Inflammatory macrophage treated with lipopolysaccharide for 4 hours (primary cell): Measurements from ENCODE around the gene GATA6.
A peak's percentile ranks its signal among the peaks of the same experiment; 100 is the strongest.
"Not testable (repeated sequence)": the region's sequence is repeated elsewhere in the genome, so short reads cannot be mapped to it uniquely, and the experiment has no call there.

Experiments used
- DNase-seq: peaks from one replicate; pipeline ENCODE4 v3.0.0-alpha.2; 2020

The GATA6 gene

DNA sequence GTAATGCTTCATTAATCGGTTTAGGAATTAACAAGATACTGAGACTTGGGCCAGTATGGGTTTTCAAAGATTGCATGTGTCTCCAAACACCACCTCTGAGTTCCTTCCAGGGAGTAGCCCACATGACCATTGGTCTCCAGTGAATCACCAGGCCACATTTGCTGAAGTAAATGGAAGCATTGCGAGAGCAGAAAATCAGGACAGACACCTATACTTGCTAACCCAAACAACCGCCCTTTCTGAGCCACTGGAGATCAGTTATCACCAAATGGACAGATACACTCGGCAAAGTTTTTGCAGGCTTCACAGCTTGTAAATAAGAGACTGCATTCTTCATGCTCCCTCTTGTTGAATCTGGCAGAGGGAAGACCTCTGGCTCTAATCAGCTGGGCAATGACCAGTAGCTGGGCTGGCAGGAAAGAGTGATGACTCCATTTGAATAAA is 40.9 kb downstream of the GATA6 start:
- DNase-seq = no peak

DNA sequence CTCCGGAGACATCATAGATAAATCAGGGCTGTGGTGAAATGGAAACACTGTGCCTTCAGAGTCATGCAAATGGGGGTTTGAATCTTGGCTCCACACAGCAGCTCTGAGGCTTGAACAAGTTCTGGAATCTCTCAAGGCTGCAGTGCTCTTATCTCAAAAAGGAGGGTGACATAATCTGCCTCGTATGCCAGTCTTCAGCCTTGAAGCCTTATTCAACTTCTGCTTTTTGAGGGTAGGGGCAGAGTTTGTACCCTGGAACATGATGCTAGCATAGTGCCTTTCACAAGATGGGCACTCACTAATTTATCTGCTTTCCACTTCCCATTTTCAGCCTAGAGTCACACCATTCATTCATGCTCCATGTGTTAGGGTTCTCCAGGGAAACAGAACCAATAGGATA is 42.3 kb downstream of the GATA6 start:
- DNase-seq = peak; percentile 29

DNA sequence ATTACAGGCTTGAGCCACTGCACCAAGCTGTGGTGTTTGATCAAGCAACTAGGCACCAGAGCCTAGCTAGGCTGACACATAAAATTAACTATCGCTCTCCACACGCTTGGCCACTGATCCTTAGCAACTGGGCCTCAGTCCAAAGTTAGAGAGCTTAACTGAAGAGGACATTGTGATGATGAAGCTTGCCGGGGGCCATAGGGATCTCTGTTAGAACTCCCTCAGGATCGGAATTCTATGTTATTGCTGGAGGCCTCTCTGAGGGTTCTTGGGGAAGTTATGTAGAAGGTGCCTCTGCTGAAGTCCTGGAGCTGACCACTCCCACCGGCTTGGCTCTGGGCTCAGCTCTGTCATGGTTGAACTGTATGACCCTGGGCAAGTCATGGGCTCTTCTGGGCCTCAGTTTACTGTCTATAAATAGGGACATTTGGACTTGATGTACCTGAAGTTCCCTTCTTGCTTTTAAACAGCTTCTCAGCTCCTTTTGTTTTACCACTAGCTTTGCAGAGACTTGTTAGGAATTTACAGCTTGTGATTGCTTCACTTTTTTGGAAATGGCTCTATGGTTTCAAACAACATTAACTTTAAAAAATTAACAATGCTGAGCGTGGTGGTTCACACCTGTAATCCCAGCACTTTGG is 44.1 kb downstream of the GATA6 start:
- DNase-seq = no peak

DNA sequence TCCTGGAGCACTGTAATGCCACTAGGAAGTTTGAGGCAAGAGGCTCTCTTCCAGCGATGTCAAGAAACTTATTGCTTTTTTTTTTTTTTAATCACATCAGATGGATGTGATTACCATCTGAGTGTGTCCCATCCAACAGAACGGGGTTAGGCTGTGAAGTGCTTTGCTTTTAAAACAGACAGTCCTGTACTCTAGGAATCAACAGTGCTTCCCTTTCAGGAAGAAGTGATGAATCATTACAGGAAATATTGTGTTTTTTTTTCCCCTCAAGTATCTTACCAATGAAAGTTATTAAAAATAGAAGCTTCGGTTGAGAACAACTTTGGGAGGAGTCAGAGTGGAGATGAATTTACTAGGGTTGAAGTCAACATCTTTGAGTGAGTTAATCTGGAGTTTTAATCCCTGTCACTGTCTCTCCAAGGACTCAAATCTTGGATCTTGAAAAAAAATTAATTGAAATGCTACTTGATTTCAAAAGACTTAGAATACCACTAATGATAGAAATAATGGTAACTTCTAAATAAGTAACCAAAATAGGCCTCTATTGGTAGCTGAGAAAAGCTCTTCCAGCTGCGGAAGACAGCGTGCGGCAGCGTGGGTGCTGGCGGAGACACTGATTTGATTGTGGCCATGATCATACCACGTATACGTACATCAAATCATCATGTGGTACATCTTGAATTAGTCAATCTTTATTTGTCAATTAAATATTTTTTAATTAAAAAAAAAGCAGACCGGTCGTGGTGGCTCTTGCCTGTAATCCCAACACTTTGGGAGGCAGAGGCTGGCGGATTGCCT is 45.5 kb downstream of the GATA6 start:
- no peak for DNase-seq

DNA sequence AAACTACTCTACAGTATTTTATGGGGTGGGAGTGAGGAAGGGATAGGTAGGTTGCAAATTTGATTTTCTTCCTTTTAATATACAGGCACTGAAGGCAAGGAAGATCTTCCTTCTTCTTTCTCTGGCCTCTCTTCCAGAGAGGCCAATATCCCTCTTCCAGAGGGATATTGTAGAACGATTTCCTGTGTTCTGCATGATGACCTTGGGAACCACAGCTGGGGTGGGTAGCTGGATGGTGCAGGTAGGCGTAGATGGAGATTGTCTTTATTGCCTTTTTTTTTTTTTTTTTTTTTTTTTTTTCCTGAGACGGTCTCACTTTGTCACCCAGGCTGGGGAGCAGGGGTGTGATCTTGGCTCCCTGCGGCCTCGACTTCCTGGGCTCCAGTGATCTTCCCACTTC is 49.4 kb downstream of the GATA6 start:
- no peak for DNase-seq

DNA sequence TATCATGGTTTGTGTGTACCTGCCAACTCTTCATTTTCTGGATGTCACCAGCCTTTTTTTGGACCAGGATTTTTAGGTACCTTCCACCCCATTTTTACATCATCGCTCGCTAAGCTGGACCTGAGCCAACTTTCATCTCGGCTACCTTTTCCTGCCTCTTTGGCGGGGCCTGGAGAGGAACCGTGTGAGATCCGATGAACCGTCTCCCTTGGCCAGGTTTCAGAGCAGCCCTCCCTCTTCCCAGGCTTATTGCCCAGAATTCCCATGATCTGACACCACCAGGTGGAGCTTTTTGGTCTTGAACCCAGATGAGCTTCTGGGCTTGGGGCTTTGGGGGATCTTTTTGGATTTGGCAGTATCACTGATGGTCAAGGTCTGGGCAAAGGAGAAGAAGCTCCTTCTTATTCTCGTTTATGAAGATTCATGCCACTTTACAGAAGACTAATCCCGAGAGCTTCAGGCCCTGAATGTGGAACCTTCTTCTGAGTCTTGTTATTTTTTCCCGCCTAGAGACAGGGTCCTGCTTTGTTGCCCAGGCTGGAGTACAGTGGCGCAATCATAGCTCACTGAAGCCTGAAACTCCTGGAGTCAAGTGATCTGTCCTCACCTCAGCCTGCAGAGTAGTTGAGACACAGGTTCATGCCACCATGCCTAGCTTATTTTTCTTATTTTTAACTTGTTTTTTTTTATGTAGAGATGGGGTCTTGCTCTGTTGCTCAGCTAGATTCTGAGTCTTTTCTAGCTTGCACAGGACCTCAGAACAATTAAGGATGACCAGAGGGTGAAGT is 50.4 kb downstream of the GATA6 start:
- no peak for DNase-seq

DNA sequence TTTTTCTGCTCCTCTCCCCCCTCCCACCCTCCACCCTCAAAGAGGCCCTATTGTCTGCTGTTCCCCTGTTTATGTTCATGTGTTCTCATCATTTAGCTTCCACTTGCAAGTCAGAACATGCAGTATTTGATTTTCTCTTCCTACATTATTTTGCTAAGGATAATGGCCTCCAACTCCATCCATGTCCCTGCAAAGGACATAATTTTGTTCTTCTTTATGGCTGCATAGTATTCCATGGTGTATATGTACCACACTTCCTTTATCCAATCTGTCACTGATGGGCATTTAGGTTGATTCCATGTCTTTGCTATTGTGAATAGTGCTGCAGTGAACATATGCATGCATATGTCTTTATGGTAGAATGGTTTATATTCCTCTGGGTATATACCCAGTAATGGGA is 51.2 kb downstream of the GATA6 start:
- DNase-seq = not testable (repeated sequence)

DNA sequence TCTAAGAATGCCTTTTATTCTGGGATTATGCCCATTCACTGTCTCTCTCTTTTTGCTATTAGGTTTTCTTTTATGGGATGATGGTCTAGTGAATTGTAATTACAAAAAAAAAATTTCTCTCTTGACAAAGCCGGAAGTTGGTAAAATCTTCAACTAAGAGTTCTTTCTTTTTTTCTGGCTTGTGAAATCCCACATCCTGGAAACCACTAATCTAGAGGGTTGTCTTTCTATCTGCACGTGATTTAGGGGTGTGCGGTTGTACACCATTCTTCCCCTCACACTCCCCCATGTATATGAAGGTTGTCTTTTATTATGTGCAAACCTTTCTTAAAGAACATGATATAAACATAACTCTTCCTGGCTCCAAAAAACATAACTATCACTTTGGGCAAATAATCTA is 52.0 kb downstream of the GATA6 start:
- DNase-seq = no peak

DNA sequence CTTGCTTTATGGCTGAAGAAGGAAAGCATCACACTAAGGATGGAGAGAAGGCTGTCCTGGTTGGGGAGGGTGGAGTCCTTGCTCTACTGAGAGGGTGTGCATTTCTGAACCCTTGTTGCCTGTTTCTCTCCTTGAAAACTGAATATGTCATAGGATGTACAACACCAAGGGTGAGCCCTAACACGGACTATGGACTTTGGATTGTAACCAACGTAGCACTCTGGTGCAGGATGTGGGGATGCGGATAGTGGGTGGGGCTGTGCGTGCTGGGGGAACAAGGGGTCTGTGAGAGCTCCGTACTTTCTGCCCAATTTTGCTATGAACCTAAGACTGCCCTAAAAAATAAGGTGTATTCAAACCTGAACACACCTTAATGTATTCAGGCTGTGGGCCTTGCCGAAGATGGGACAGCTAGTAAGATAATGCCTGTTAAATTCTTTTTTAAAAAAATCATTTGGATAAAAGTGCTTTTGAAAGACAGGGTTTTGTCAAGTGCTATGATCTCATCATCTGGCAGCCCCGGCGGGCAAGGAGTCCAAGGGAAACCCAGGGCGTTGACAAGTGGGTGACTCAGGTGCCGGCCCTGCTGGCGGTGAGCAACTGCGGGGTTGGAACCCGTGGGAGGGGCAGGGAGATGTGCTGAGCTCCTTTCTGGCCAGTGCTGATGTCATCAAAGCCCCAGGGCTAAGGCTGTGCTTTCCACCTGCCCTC is 54.0 kb downstream of the GATA6 start:
- peak; percentile 13 for DNase-seq

DNA sequence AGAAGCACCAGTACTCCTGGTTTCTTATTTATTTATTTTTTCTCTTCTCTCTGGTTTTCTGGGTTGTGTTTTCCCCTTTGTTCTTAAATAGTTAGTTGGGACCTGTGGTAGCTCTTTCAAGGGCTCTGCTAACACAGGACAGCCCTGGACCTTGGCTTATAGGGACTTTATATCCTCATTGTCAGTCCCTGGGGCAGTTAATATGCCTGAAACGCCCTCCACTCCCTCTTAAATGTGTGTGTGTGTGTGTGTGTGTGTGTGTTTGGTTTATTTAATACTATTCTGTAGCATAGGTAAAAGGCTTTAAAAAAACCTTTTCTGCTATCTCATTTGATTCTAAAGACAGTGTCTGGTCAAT is 54.6 kb downstream of the GATA6 start:
- DNase-seq = no peak

DNA sequence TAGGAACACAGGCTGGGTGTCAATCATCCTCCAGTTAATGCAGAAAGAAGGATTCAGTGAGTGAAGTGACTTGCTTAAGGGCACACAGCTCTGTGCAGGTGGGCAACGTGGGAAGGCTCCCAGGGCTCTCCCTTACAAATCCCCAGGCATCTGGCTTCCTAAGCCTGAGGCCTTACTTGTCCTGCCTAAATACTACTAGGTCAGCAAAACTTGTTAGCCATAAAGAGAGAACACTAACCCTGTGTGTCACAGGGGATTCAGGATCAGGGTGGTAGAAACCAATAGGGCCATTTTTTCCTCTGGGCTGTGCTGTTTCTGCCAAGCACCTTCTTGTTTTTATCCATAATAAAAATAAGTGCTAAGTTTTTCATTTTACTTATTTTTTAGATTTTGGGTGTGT is 55.0 kb downstream of the GATA6 start:
- DNase-seq = no peak

DNA sequence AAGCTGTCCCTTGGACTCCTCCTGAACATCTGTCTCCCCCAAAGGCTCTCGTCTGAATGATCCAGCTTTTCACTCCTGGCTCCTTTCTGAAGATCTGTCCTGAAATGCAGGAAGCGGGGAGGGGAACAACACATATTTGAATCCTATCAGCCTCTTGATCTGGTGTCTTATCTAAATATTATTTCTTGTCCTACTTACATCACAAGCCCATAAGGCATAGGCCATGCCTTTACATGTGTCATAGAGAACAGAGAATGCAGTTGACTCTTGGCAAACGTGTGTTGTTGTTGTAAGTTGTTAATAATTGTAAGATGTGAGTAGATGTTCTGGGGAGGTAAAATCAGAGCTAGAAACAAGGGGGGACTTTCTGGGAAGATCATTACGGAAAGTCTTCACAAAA is 57.4 kb downstream of the GATA6 start:
- DNase-seq = no peak

DNA sequence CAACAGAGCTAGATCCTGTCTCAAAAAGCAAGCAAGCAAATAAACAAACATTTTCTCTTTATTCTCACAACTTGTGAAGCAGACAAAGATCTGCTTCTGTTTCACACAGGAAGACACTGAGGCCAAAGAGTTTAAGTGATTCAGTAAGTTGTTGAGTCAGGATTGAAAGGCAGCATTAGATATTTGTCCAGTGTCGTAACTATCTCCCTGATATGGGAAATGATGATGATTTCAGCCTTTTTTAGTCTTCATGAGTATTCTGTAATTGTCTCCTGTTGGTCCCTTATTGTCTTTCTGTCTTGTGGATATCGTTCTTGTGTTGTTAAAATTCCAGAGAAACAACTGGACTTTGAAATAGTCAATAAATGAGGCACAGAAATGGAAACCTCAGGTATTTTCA is 59.6 kb downstream of the GATA6 start:
- DNase-seq = no peak

DNA sequence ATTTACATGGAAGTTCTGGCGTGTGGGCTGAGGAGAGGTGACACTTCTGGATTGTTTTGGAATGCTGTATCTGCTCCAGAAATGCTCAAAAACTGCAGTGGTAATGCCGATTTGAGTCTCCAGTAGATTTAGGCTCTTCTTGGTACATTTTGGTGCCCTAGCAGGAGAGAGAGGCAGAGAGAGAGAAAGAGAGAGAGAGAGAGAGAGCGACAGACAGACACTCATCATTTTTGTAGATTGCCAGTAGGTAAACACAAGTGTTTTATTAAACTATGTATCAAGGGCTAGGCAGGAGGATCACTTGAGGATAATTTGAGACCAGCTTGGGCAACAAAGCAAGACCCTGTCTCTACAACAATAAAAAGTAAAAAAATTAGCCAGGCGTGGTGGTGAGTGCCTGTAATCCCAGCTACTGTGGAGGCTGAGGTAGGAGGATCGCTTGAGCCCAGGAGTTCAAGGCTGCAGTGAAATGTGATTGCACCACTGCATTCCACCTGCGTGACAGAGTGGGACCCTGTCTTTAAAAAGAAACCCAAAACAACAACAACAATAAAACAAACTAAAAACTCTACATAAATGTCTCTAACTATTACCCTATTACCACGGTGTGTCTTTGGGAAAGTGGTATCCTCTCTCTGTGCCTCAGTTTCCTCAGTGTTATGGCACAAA is 60.2 kb downstream of the GATA6 start:
- DNase-seq = no peak

DNA sequence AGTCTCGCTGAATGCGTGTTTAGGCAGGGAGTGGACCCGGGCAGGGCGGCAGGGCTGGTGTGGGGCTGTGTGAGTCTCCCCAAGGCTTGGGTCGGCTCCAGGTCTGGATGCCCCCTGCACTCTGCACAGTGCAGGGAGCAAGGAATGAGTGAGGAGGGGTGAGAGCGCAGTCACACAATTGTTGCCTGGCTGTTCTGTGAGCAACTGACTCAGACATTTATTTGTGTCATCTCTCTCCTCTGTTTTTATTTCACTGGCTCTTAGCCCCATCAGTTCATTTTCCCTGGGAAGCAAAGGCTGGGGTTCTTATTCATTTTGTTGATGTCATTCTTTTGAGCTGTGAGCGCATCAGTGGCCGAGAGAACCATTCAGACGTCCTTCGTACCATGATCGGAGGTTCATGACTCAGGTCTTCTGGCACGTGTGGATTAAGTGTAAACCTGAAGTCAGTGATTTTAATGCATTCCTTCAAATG is 61.1 kb downstream of the GATA6 start:
- no peak for DNase-seq

DNA sequence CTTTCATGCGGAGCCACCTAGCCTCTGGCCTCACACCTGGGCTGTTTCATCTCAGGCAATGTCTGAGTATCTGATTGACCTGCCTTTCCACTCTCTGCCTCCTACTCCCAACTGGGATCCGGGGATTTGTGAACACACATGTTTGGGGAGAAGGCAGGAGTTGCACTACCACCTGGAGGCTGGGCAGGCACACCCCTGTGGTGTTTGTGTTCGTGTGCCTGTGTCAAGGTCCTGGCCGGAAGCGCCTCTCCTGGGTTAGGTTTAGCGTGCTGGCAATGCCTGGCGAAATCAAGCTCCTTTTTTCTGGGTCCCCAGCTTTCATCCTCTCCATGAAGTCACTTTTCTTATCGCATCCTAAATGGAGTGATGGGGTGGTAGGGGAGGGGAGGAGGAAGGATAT is 63.9 kb downstream of the GATA6 start:
- DNase-seq = no peak

DNA sequence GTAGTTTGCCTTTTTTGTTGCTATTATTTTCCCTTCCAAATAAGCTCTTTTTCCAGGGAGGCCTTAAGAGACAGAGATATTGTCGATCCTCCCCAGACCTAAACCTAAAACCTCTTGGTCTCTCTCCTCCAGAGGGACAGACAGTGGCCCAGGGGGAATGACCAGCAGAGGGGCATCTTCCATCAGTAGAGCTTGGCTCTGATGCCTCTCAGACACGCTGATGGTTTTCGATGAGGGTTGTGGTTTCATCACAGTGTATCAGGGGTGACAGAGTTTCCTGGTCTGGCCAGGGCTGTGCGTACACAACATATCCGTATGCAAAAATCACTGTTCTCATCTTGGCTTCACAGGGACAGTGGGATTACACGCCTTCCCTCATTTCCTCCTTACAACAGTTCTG is 68.6 kb downstream of the GATA6 start:
- DNase-seq = no peak

DNA sequence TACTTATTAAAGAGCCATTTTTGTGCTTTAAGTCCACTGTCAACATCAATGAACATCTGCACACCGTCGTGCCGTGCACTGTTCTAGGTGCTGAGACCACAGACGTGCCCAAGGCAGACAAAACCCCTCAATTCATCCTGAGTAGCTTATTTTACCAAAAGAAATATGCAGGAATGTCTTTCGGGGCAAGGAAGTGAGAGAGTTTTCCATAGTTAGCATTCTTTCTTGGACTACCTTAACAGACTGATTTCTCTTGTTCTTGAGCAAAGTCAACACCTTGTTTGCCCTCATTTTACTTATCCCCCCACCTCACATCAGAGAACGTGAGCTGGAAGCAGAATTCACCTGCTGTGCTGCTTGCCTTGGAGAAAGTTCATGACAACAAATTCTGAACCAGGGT is 69.3 kb downstream of the GATA6 start:
- DNase-seq = no peak

DNA sequence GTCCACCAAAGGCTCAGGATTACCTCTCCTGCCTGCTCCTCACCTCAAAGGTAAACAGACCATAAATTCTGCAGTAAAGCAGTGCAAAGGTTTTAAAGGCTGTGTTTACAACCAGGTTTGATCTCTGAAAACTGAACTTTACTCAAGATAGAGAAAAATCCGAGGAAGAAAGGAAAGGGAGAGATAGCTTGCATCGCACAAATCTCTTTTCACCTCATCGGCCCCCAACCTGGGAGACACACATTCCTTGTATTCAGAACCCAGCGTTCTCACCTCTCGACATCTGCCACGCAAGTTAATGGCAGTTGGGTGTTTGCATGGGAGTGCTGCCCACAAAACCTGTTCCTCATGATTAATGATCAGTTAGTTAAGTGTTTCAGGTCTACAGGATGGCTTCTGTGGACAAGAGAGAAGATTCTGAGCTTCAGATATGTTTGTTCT is 72.6 kb downstream of the GATA6 start:
- DNase-seq = no peak

DNA sequence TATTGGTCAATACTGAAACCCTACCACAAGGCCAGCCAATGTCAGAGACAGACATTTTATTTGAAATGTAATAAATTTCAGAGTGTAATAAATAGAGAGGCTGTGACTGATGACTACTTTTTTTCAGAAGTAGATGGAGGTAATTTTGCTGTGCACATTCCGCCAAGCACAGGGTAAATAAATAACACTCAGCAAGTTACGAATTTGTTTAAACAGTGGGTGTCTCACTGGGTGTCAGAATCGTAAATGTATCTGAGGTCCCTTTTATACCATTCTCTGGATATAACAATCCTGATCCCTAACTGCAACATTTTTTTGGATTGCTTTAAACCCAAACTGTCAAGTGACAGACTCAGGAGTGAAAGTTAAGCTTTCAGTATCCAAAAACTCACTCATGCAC is 74.1 kb downstream of the GATA6 start:
- no peak for DNase-seq

DNA sequence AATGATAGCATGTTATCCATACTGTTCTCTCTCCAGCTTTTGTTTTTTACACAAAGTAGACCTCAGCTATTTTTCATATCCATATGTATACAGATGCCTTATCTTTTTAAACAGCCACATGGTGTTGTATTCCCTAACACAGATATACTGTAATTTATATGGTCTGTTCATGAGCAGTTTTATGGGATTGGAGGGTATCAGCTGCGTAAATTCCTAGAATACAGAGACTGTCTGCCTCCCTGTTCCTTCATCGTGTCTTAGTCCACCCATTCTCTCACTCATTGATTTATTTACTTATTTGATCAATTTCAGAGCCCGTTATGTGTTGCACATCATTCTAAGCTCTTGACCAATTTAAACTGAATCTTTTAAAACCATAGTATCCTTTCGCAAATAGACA is 80.6 kb downstream of the GATA6 start:
- DNase-seq = no peak

DNA sequence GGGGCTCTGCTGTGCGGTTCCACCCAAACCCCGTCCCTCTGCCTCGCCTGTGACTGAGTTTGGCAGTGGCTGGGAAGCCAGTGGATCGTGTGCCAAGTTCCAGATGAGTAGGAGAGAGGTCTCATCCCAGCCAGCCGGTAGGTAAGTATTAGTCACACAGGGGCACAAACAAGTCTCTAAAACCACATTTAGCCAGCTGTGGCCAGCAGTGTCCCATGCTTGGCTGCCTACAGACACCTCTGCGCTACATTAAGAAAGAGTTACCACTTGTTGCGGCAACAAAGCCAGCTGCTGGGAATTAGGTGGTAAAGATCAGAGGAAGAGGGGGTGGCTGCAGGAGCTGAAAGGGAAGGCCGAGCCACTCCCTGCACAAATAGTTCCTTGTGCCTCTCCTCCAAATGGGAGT is 81.2 kb downstream of the GATA6 start:
- no peak for DNase-seq
